Panc1 (cell line): ENCODE measurements around the gene NIF3L1. TPM values are rescaled to one million over a fixed set of nuclear protein-coding genes. Genes with fewer than 3 reads are reported as not detected.

ENCODE experiments used
- ATAC-seq: fragments of 200-7000 bp; cut with Tn5 transposase; 2 replicates; pipeline ENCODE4 v1.9.1; 2020; ENCODE audit warnings: mild to moderate bottlenecking, moderate library complexity
- BruUV-seq: library from RNA; stranded (reverse); fragments of 400-500 nt; replicated peaks from 2 replicates; lab custom pipeline; 2021; lab: Mats Ljungman, UMichigan
- CTCF ChIA-PET: fragments of 300-600 bp; sonication (Branson Sonifier 250); formaldehyde crosslinking; loops from one replicate; lab custom pipeline; 2022; ENCODE audit warnings: antibody characterized with exemption; lab: Charles Lee
- POLR2A ChIA-PET: fragments of 300-600 bp; sonication (Branson Sonifier 250); formaldehyde crosslinking; loops from one replicate; lab custom pipeline; 2022; ENCODE audit warnings: antibody characterized with exemption; lab: Charles Lee
- DNase-seq: peaks from one replicate; pipeline ENCODE4 v3.0.0-alpha.2; 2010; ENCODE audit warnings: low read depth, low spot score
- H3K27ac ChIP-seq: 2 replicates; pipeline ENCODE4 v1.5.1; 2011; ENCODE audit warnings: mild to moderate bottlenecking, low read length, inconsistent platforms
- H3K27me3 ChIP-seq: fragments of 200-500 bp; sonication (Bioruptor generic); 2 replicates; pipeline ENCODE4 v1.6.0; 2014; ENCODE audit warnings: low read length, inconsistent platforms; ENCODE audit not compliant: control insufficient read depth, insufficient read depth
- H3K36me3 ChIP-seq: fragments of 200-500 bp; sonication (Bioruptor generic); 2 replicates; pipeline ENCODE4 v1.5.1; 2014; ENCODE audit warnings: inconsistent platforms, mild to moderate bottlenecking, low read length, moderate library complexity; ENCODE audit not compliant: control insufficient read depth, insufficient read depth
- H3K4me1 ChIP-seq: 2 replicates; pipeline ENCODE4 v1.5.1; 2011; ENCODE audit warnings: inconsistent platforms, mild to moderate bottlenecking, low read length, moderate library complexity; ENCODE audit not compliant: control insufficient read depth, insufficient read depth
- H3K4me3 ChIP-seq, 2 experiments: 2 replicates each; pipeline ENCODE4 v1.5.1; 2011 to 2012; ENCODE audit warnings: low read depth in 2 of 2, low read length in 2 of 2, mild to moderate bottlenecking in 2 of 2, inconsistent platforms in 1 of 2, moderate library complexity in 1 of 2
- H3K9me3 ChIP-seq: fragments of 200-500 bp; sonication (Bioruptor generic); 2 replicates; pipeline ENCODE4 v1.5.1; 2014; ENCODE audit warnings: low read depth, mild to moderate bottlenecking, inconsistent platforms, low read length, moderate library complexity; ENCODE audit not compliant: control insufficient read depth, insufficient read depth
- CTCF ChIP-seq: fragments of 450-650 bp; IDR thresholded peaks from 2 replicates; pipeline ENCODE4 v1.5.1; 2017; ENCODE audit warnings: mild to moderate bottlenecking
- POLR2AphosphoS5 ChIP-seq: IDR thresholded peaks from 2 replicates; pipeline ENCODE4 v1.6.1; 2012; ENCODE audit warnings: mild to moderate bottlenecking, low read depth, low read length, moderate library complexity
- REST ChIP-seq, 2 experiments: IDR thresholded peaks; 2 replicates each; pipeline ENCODE4 v1.6.1; 2011 to 2012; ENCODE audit warnings: low read depth in 2 of 2, control low read depth in 1 of 2, low read length in 1 of 2, mild to moderate bottlenecking in 1 of 2, moderate library complexity in 1 of 2; ENCODE audit not compliant: insufficient read depth in 1 of 2
- SIN3A ChIP-seq: IDR thresholded peaks from 2 replicates; pipeline ENCODE4 v1.6.1; 2012; ENCODE audit warnings: low read depth, mild to moderate bottlenecking, low read length, moderate library complexity, borderline replicate concordance; ENCODE audit not compliant: insufficient read depth
- TCF7L2 ChIP-seq: IDR thresholded peaks from 2 replicates; pipeline ENCODE4 v1.6.1; 2011; ENCODE audit warnings: mild to moderate bottlenecking, low read depth, low read length, inconsistent platforms
- in situ Hi-C: cut with HindIII; loops from 2 replicates; pipeline ENCODE4 v1.10.0; 2016; ENCODE audit warnings: low sequenced_read_pairs, low pct_unique_long_range_greater_than_20kb
- intact Hi-C: fragments of 100-400 bp; cut with micrococcal nuclease; formaldehyde crosslinking; loops from one replicate; pipeline ENCODE4 v1.10.0; 2022; ENCODE audit not compliant: unreplicated experiment
- total RNA-seq: library from RNA; stranded (reverse); gene quantifications from one replicate; pipeline ENCODE4 v1.2.1, GENCODE V29; 2021; ENCODE audit not compliant: unreplicated experiment

NIF3L1 gene
- total RNA-seq, 1 experiment from 2014 or later = 37.4 TPM

- ATAC-seq (no peak), DNase-seq (no peak)
- H3K9me3 ChIP-seq = no peaks in the 10 kb centered on the region
- no peaks in the 10 kb centered on the region for H3K27me3 ChIP-seq
- peak overlapping the region; percentile 93 to 97 for H3K4me3 ChIP-seq
- H3K4me1 ChIP-seq = peaks cover 23% of the 10 kb centered on the region
- CTCF ChIA-PET = no interaction called here
- H3K27ac ChIP-seq = peak overlapping the region; percentile 63
- POLR2A ChIA-PET = no interaction called here
- H3K36me3 ChIP-seq = peaks cover 39% of the 10 kb centered on the region
- in situ Hi-C loops (no loop called here), intact Hi-C loops (loop anchor here (5.0 kb wide), 1 partner anchor 149 kb away; no protein-coding TSS in a partner anchor)
- no peak for TF ChIP-seq TCF7L2
- no peak for TF ChIP-seq REST (IDR thresholded peaks at IDR 0.05; ENCODE audit: insufficient read depth in 1 of 2, low read depth in 2 of 2, low read length in 1 of 2)
- TF ChIP-seq POLR2AphosphoS5 = no peak
- TF ChIP-seq SIN3A = no peak
- no peak for TF ChIP-seq CTCF
- no TSS peak for BruUV-seq
Measured at GRCh38 chr2:200861617-200862155, 27.5 kb upstream of the NIF3L1 start.

- BruUV-seq = TSS peak; percentile 74
- Histone ChIP-seq H3K36me3 (peaks cover 31% of the 10 kb centered on the region), H3K4me1 (peaks cover 23% of the 10 kb centered on the region), H3K9me3 (no peaks in the 10 kb centered on the region), H3K27ac (peak overlapping the region; percentile 99), H3K4me3 (peak overlapping the region; percentile 93 to 97), H3K27me3 (no peaks in the 10 kb centered on the region)
- TF ChIP-seq CTCF (no peak), REST (IDR thresholded peaks at IDR 0.05; ENCODE audit: insufficient read depth in 1 of 2, low read depth in 2 of 2, low read length in 1 of 2) (no peak), TCF7L2 (no peak), SIN3A (no peak), POLR2AphosphoS5 (no peak)
- CTCF ChIA-PET = no interaction called here
- no peak for DNase-seq
- POLR2A ChIA-PET = no interaction called here
- in situ Hi-C loops (no loop called here), intact Hi-C loops (loop anchor here (5.0 kb wide), 1 partner anchor 150 kb away; no protein-coding TSS in a partner anchor)
- ATAC-seq = no peak
Measured at GRCh38 chr2:200862532-200863000, 26.6 kb upstream of the NIF3L1 start.
